Spleen (tissue), 7 donors: ENCODE measurements around the gene LRP1.

Experiments
- POLR2A ChIP-seq, 3 donors: fragments of 450-650 bp; IDR thresholded peaks; one replicate each; pipeline ENCODE4 v1.5.1; 2017; ENCODE audit warnings: antibody characterized with exemption in 3 of 3, mild to moderate bottlenecking in 1 of 3
- POLR2AphosphoS5 ChIP-seq, 3 donors: sonication (generic); formaldehyde crosslinking; IDR thresholded peaks; one replicate each; pipeline ENCODE4 v1.5.1; 2017; ENCODE audit warnings: antibody characterized with exemption in 3 of 3
- TF ChIP-seq, protein P1 (sequence below), 11 experiments: fragments of 200-600 bp in 7 of 11; fragments of 450-650 bp in 4 of 11; sonication (generic) in 4 of 11; IDR thresholded peaks in 8 of 11; conservative IDR thresholded peaks in 3 of 11; 1 replicate in 7 of 11; 2 replicates in 4 of 11; pipeline versions ENCODE4 v1.4.0 to v1.8.0; 2016 to 2021; ENCODE audit warnings: antibody characterized with exemption in 11 of 11, inconsistent platforms in 4 of 11, mild to moderate bottlenecking in 1 of 11
- donor health status: DM: no; HTN: no; CAD: no; lungs with moderate emphysema.
- donor health status: DM: no; HTN: no; CAD: no.
- donor health status: DM: no; HTN: no; CAD: no.

DNA sequence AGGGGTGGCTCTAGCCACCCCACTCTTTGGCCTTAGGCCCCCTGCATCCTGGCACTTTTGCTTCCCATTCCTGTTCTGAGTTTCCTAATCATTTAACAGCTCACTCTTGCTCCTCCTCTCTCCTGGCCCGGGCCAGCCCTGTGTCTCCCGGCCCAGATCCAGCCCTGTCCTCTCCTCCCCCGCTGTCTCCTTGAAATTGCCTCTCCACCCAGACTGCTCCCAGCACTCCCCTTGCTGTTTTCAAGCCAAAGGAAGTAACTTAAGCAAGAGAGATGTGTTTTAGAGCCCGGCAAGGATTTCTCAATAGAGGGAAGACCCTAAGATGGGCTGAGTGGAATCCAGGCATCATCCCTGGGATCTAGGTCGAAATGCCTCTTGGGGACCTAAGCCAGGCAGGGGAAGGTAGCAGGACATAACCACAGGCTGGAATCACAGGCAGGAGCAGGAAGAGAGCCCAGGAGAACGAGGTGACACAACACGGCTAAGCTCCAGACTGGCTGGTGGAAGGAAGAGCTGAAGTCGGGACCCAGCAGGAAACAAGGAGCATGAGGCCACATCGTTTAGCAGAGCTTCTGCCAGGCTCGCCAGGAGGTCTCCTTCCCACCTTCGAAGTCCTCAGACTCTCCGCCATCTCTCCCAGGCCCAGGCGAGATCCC, 21.1 kb downstream of the LRP1 start:
- TF ChIP-seq, protein P1, sequence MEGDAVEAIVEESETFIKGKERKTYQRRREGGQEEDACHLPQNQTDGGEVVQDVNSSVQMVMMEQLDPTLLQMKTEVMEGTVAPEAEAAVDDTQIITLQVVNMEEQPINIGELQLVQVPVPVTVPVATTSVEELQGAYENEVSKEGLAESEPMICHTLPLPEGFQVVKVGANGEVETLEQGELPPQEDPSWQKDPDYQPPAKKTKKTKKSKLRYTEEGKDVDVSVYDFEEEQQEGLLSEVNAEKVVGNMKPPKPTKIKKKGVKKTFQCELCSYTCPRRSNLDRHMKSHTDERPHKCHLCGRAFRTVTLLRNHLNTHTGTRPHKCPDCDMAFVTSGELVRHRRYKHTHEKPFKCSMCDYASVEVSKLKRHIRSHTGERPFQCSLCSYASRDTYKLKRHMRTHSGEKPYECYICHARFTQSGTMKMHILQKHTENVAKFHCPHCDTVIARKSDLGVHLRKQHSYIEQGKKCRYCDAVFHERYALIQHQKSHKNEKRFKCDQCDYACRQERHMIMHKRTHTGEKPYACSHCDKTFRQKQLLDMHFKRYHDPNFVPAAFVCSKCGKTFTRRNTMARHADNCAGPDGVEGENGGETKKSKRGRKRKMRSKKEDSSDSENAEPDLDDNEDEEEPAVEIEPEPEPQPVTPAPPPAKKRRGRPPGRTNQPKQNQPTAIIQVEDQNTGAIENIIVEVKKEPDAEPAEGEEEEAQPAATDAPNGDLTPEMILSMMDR (IDR thresholded peaks at IDR 0.05 in 8 of 11, conservative IDR thresholded peaks at IDR 0.05 in 3 of 11), result no peak
- TF ChIP-seq POLR2A (IDR thresholded peaks at IDR 0.05) (no peak), POLR2AphosphoS5 (IDR thresholded peaks at IDR 0.05) (peak in 2 of 3 donors; percentile 20 to 28)
